Upper lobe of left lung (tissue), 4 donors: Measurements from ENCODE around the gene P3H2.

Source experiments
- POLR2A ChIP-seq, 4 donors: fragments of 450-650 bp; IDR thresholded peaks; one replicate each; pipeline ENCODE4 v1.5.1; 2016 to 2017; ENCODE audit warnings: antibody characterized with exemption in 4 of 4, mild to moderate bottlenecking in 2 of 4
- TF ChIP-seq, protein P1 (sequence below), 6 experiments: fragments of 450-650 bp in 4 of 6; fragments of 200-600 bp in 2 of 6; sonication (generic) in 2 of 6; IDR thresholded peaks; one replicate each; pipeline ENCODE4 v1.5.1; 2016 to 2019; ENCODE audit warnings: antibody characterized with exemption in 6 of 6

DNA sequence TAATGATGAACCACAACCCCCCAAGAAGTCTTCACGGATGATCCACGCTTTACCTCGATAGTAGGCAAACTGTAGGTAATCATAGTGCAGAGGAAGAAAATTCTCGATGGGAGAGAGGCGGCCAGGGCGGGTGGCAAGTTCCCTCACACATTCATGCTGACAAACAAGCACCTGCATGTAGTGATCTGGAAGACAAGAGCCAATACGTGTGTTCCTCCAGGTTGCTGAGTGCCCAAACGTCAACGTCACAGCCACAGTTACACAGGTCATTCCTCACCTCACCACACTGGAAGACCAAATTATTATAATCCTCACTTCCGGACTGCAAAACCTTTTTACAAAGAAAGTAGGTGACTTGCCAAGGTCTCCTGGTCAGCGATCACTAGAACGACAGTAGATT is 131.8 kb downstream of the P3H2 start:
- TF ChIP-seq, protein P1, sequence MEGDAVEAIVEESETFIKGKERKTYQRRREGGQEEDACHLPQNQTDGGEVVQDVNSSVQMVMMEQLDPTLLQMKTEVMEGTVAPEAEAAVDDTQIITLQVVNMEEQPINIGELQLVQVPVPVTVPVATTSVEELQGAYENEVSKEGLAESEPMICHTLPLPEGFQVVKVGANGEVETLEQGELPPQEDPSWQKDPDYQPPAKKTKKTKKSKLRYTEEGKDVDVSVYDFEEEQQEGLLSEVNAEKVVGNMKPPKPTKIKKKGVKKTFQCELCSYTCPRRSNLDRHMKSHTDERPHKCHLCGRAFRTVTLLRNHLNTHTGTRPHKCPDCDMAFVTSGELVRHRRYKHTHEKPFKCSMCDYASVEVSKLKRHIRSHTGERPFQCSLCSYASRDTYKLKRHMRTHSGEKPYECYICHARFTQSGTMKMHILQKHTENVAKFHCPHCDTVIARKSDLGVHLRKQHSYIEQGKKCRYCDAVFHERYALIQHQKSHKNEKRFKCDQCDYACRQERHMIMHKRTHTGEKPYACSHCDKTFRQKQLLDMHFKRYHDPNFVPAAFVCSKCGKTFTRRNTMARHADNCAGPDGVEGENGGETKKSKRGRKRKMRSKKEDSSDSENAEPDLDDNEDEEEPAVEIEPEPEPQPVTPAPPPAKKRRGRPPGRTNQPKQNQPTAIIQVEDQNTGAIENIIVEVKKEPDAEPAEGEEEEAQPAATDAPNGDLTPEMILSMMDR (IDR thresholded peaks at IDR 0.05): no peak
- TF ChIP-seq POLR2A (IDR thresholded peaks at IDR 0.05): no peak
